Cardiac septum (tissue), 1 donor: ENCODE measurements around the gene MT4. TPM values are rescaled to one million over a fixed set of nuclear protein-coding genes. Genes with fewer than 3 reads are reported as not detected.

Experiments used
- DNase-seq: peaks from one replicate; pipeline ENCODE4 v3.0.0-alpha.2; 2020; ENCODE audit warnings: low spot score
- intact Hi-C: fragments of 100-400 bp; cut with DNase I; formaldehyde crosslinking; loops from one replicate; pipeline ENCODE4 v1.14.0; 2022
- total RNA-seq: library from RNA; stranded (reverse); fragmentation: NEBNext Ultra II Directional; extraction: Animal tissue kit (Norgen Biotek cat#: 25700); gene quantifications from one replicate; pipeline ENCODE4 v1.2.1, GENCODE V29; 2021
- donor health status: DM: no; HTN: no; CAD: no.

The MT4 gene
- total RNA-seq, 1 donor from 2014 or later = not detected

GRCh38 chr16:56593573-56594291, 28.9 kb downstream of the MT4 start:
- no peak for DNase-seq
- intact Hi-C loops = no loop called here

DNA sequence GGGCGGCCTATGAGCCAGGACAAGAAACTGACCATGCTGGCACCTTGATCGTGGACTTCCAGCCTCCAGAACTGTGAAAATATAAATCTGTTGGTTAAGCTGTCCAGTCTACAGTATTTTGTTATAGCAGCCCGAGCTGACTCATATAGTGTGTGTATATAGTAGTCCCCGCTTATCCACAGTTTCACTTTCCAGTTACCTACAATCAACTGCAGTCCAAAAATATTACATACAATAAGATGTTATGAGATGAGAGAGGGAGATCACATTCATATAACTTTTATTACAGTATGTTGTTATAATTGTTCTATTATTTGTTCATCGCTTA, 29.4 kb downstream of the MT4 start:
- intact Hi-C loops = no loop called here

DNA sequence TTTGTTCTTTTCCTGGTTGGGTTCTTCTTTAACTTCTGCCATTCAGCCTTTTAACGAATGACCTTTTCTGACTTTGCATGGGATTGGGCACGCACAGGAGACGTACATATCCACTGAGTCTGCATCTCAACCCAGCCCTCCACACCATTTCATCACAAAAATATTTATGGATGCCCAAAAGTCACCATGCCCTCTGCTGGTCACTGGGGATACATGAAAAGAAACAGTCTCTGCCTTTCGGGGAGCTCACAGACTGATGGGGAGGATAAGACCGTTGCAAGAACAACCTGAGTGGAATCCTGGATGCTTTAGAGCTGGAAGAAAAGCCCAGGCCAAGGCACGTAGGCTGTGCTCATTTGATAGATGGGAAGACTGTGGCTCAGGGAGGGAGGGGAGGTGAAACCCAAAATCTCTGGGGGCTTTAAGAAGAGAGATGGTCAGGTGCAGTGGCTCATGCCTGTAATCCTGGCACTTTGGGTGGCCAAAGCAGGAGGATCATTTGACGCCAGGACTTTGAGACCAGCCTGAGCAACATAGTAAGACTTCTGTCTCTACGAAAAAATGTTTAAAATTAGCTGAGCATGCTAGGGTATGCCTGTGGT, 35.6 kb downstream of the MT4 start:
- intact Hi-C loops = loop anchor here (5.0 kb wide), 2 partner anchors 37 to 88 kb away; partner anchors contain the start of gene MT1A
- no peak for DNase-seq

More for the DNA sequence above, 29.4 kb downstream of the MT4 start:
- DNase-seq = no peak

- intact Hi-C loops = loop anchor here (5.0 kb wide), 2 partner anchors 36 to 89 kb away; partner anchors contain the start of gene MT1A
- DNase-seq = no peak
Observed at GRCh38 chr16:56601325-56601724, 36.5 kb downstream of the MT4 start.

DNA sequence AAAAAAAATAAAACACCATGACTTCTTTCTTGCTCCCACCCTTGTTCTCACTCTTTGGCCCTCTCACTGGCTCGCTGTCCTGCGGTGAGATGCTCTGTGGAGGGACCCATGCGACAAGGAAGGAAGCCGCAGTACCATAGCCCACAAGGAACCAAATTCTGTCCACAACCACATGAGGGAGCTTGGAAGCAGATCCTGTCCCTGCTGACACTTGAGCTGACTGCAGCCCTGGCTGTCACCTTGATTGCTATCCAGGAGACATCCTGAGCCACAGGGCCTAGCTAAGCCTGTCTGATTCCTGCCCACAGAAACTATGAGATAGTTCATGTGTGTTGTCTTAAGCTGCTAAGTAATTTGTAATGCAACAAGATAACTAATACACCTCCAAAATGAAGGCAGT, 38.7 kb downstream of the MT4 start:
- intact Hi-C loops = loop anchor here (1.0 to 5.0 kb wide), 3 partner anchors 34 to 98 kb away; partner anchors contain the start of gene MT1A
- DNase-seq = no peak

- DNase-seq = no peak
- intact Hi-C loops = loop anchor here (5.0 kb wide), 3 partner anchors 32 to 93 kb away; partner anchors contain the start of genes BBS2 and MT1A
Observed at GRCh38 chr16:56604966-56605365, 40.1 kb downstream of the MT4 start.

GRCh38 chr16:56605475-56605874, 40.6 kb downstream of the MT4 start:
- DNase-seq = no peak
- intact Hi-C loops = loop anchor here (5.0 kb wide), 1 partner anchor 83 kb away; the partner anchor contains the start of gene BBS2

- intact Hi-C loops = loop anchor here (5.0 kb wide), 1 partner anchor 84 kb away; the partner anchor contains the start of gene BBS2
- no peak for DNase-seq
Observed at GRCh38 chr16:56606071-56606475, 41.2 kb downstream of the MT4 start.

DNA sequence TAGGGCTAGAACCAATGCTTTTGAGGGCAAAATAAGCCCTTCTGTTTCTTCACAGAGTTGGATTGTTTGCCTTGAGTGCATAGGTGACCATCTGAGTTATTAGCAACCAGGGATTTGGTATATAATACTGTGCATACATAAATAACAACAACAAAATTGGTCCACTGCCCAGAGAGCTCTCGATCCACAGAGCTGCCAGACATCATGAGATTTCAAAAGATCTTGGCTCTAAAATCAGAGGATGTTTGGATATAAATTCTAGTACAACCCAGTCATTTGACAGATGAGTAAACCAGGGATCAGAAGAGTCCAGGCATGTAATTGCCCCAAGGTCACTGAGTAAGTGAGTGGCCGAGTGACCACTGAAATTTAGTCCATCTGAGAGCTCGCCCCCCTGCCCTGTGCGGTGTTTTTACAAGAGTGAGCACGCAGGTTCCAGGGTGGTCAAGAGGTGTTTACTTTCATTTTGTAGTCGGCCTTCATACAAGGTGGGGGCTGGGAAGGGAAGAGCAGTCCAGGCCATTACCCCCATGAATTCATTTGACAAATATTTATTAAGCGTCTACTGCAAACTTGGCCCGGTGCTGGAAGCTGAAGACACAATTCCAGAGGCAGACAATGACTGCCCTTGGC, 41.7 kb downstream of the MT4 start:
- intact Hi-C loops = loop anchor here (5.0 kb wide), 1 partner anchor 84 kb away; the partner anchor contains the start of gene BBS2
- DNase-seq = no peak

DNA sequence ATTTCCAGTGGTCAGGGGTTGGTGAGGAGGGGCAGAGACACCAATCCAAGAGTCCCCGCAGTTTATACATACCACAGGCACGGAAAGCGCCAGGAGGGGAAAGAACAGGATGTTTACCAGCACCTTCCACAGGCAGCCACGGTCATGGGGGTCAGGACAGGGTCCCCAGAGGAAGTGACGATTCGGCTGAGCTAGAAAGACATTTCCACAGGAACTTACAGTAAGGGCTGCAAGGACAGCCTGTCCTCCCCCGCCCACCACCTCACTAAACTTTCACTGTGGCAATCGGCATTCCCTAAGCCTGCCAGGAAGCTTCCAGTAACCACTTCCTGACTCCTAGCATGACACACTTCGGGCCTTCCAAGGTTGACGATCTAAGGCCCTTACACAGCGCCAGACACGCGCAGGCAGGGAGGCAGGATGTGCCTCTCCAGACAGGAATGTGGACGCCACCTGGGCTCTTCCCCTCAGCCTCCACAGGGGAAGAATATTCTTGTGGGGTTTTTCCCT, 42.3 kb downstream of the MT4 start:
- peak; percentile 84 for DNase-seq
- intact Hi-C loops = loop anchor here (5.0 kb wide), 1 partner anchor 85 kb away; the partner anchor contains the start of gene BBS2

- DNase-seq = no peak
Observed at GRCh38 chr16:56607675-56608042, 42.8 kb downstream of the MT4 start.

DNA sequence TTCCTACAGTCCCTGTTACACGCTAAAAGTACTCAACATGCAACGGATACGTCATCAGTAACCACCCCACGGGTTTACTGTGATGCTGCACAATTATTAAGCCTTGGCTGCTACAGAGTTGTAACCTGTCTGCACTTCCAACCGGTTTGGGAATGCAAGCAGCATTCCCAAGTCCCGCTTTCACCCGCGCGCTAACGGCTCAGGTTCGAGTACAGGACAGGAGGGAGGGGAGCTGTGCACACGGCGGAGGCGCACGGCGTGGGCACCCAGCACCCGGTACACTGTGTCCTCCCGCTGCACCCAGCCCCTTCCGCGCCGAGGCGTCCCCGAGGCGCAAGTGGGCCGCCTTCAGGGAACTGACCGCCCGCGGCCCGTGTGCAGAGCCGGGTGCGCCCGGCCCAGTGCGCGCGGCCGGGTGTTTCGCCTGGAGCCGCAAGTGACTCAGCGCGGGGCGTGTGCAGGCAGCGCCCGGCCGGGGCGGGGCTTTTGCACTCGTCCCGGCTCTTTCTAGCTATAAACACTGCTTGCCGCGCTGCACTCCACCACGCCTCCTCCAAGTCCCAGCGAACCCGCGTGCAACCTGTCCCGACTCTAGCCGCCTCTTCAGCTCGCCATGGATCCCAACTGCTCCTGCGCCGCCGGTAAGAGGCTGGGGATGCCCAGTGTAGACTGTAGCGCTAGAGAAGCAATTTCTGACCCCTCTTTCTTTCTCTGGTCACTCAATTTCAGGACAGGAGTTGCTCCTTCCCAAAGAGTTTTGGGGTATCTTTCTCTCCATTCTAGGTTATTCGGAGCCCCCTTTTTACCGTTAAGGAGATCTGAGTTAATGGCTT, 43.4 kb downstream of the MT4 start, which contains the start of gene MT2A:
Gene MT2A (plus strand): TSS at position 542 of the 833 bp plus-strand sequence. CDS start 72 bp downstream, at position 614.
- intact Hi-C loops = loop anchor here (2.0 to 5.0 kb wide), 2 partner anchors 75 to 86 kb away; partner anchors contain the start of genes BBS2 and MT1X
- peak; percentile 97 for DNase-seq

More at GRCh38 chr16:56607675-56608042, 42.8 kb downstream of the MT4 start:
- intact Hi-C loops = loop anchor here (2.0 to 5.0 kb wide), 2 partner anchors 75 to 85 kb away; partner anchors contain the start of genes BBS2 and MT1X

- intact Hi-C loops = loop anchor here (2.0 to 5.0 kb wide), 2 partner anchors 74 to 87 kb away; partner anchors contain the start of genes BBS2 and MT1X
- DNase-seq = no peak
Observed at GRCh38 chr16:56608876-56609462, 44.1 kb downstream of the MT4 start.

DNA sequence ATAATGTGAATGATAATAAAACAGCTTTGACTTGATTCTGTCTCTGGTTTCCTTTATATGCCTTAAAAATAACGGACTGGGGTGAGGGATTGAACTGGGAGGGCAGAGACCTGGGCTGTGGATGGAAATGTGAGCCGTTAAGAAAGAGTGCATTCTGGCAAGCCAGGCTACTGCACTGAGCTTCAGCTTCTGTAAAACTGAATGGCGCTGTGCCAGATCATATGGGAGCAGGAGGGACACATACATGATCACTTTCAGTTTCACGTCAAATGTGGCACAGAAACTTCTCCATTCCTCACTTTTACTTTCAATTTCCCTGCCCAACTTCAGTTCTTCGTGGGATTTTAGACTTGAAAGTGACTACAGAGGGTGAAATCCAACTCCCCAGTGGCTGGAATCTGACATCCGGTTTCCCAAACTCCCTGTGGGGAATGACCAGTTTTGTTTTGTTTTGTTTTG, 44.6 kb downstream of the MT4 start:
- intact Hi-C loops = loop anchor here (2.0 to 5.0 kb wide), 2 partner anchors 73 to 87 kb away; partner anchors contain the start of genes BBS2 and MT1X
- no peak for DNase-seq

DNA sequence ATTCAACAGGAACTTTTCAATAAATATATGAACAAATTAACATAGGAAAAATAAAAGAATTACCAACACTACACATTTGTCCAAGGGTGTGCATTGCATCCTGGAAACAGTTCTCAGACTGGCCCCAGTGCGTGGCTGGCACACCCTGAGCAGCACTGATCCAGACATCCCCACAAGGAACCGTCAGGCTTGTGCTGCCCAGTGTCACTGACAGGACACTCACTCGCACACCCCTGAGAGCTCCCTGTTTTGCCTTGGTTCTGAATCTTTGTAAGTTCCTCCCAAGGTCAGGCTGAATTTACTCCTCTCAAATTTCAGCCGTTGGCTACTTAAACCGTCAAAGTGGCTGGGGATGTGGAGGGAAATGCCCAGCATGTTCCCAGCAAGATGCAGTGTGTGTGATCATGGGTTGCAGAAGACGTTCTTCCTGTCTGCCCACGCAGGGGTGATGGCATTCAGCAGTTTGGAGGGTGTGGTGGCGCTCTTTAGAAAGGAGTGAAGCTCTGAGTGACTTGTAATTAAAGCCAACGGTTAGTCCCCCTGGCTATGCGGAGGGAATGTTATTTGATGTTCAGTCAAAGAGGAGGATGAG, 45.2 kb downstream of the MT4 start:
- intact Hi-C loops = loop anchor here (1.0 kb wide), 1 partner anchor 16 kb away; no protein-coding TSS in a partner anchor
- no peak for DNase-seq

- DNase-seq = no peak
- intact Hi-C loops = loop anchor here (1.0 kb wide), 1 partner anchor 16 kb away; no protein-coding TSS in a partner anchor
Observed at GRCh38 chr16:56610609-56611111, 45.8 kb downstream of the MT4 start.

- no peak for DNase-seq
- intact Hi-C loops = no loop called here
Observed at GRCh38 chr16:56611281-56611833, 46.5 kb downstream of the MT4 start.
